ENCODE data around the gene MUC7.

Gene MUC7

GRCh38 chr4:70515367-70516250 is 43.6 kb downstream of the MUC7 start:
- Histone ChIP-seq H3K56ac (ENCODE audit: low read length) (no peak overlapping the region), H3K4me2 (ENCODE audit: low read length) (no peak overlapping the region), H2BK15ac (replicated peaks; ENCODE audit: low read depth) (no peak overlapping the region), H3K27me3 (ENCODE audit: insufficient read depth, low read length, poor library complexity) (no peaks in the 10 kb centered on the region), H3K4me3 (ENCODE audit: low read length) (no peak overlapping the region), H3K9ac (ENCODE audit: low read length) (no peak overlapping the region), H2BK120ac (ENCODE audit: low read depth, low read length) (no peak overlapping the region), H3K79me1 (ENCODE audit: low read length) (no peaks in the 10 kb centered on the region), H3K27ac (ENCODE audit: low read depth, low read length) (no peak overlapping the region), H2AK5ac (ENCODE audit: low read length) (no peak overlapping the region), H3K23ac (ENCODE audit: low read length) (no peak overlapping the region), H3K4ac (ENCODE audit: low read depth, low read length) (no peak overlapping the region), H3K4me1 (ENCODE audit: control insufficient read depth, low read depth, low read length) (no peaks in the 10 kb centered on the region), H4K8ac (ENCODE audit: low read depth, low read length) (no peak overlapping the region), H3K36me3 (ENCODE audit: control insufficient read depth, insufficient read depth, low read length) (no peaks in the 10 kb centered on the region), H4K5ac (ENCODE audit: low read length) (no peak overlapping the region), H3K18ac (ENCODE audit: low read length) (no peak overlapping the region), H2BK5ac (ENCODE audit: low read length) (no peak overlapping the region), H3K79me2 (ENCODE audit: control insufficient read depth, insufficient read depth, low read length) (no peaks in the 10 kb centered on the region)
- DNase-seq: no peak
- WGBS (ENCODE audit: extremely low coverage, insufficient coverage, low lambda C conversion rate): no CpG with 5 or more reads among the region's 4 CpGs

GRCh38 chr4:70518269-70518668 is 46.3 kb downstream of the MUC7 start, which contains the start of gene AMTN:
Gene AMTN, plus strand, starts transcription at chr4:70518569. Its CDS starts 209 bp downstream, at chr4:70518778.
- H2BK120ac ChIP-seq (ENCODE audit: low read depth, low read length): no peak within 1 kb of the TSS
- no peak within 1 kb of the TSS for H2BK5ac ChIP-seq (ENCODE audit: low read length)
- no peaks in the 10 kb centered on the region for H3K4me1 ChIP-seq (ENCODE audit: control insufficient read depth, low read depth, low read length)
- H3K9ac ChIP-seq (ENCODE audit: low read length): no peak within 1 kb of the TSS
- no CpG with 5 or more reads among the region's 2 CpGs for WGBS (ENCODE audit: extremely low coverage, insufficient coverage, low lambda C conversion rate)
- no peak within 1 kb of the TSS for H3K18ac ChIP-seq (ENCODE audit: low read length)
- no peak within 1 kb of the TSS for H2BK15ac ChIP-seq (replicated peaks; ENCODE audit: low read depth)
- no peak within 1 kb of the TSS for H3K4ac ChIP-seq (ENCODE audit: low read depth, low read length)
- no peak within 1 kb of the TSS for H2AK5ac ChIP-seq (ENCODE audit: low read length)
- no peak for DNase-seq
- no peaks in the 10 kb centered on the region for H3K27me3 ChIP-seq (ENCODE audit: insufficient read depth, low read length, poor library complexity)
- no peak within 1 kb of the TSS for H4K8ac ChIP-seq (ENCODE audit: low read depth, low read length)
- no peak within 1 kb of the TSS for H3K4me3 ChIP-seq (ENCODE audit: low read length)
- no peak within 1 kb of the TSS for H4K5ac ChIP-seq (ENCODE audit: low read length)
- no peak within 1 kb of the TSS for H3K4me2 ChIP-seq (ENCODE audit: low read length)
- H3K56ac ChIP-seq (ENCODE audit: low read length): no peak within 1 kb of the TSS
- H3K23ac ChIP-seq (ENCODE audit: low read length): no peak within 1 kb of the TSS
- H3K79me2 ChIP-seq (ENCODE audit: control insufficient read depth, insufficient read depth, low read length): no peaks in the 10 kb centered on the region
- no peaks in the 10 kb centered on the region for H3K79me1 ChIP-seq (ENCODE audit: low read length)
- no peaks in the 10 kb centered on the region for H3K36me3 ChIP-seq (ENCODE audit: control insufficient read depth, insufficient read depth, low read length)
- no peak within 1 kb of the TSS for H3K27ac ChIP-seq (ENCODE audit: low read depth, low read length)

GRCh38 chr4:70518716-70519115 is 46.7 kb downstream of the MUC7 start:
- Histone ChIP-seq H3K23ac (ENCODE audit: low read length) (no peak overlapping the region), H3K27me3 (ENCODE audit: insufficient read depth, low read length, poor library complexity) (no peaks in the 10 kb centered on the region), H3K79me2 (ENCODE audit: control insufficient read depth, insufficient read depth, low read length) (no peaks in the 10 kb centered on the region), H2BK5ac (ENCODE audit: low read length) (no peak overlapping the region), H2BK120ac (ENCODE audit: low read depth, low read length) (no peak overlapping the region), H3K4me1 (ENCODE audit: control insufficient read depth, low read depth, low read length) (no peaks in the 10 kb centered on the region), H3K4me3 (ENCODE audit: low read length) (no peak overlapping the region), H3K36me3 (ENCODE audit: control insufficient read depth, insufficient read depth, low read length) (no peaks in the 10 kb centered on the region), H4K8ac (ENCODE audit: low read depth, low read length) (no peak overlapping the region), H3K56ac (ENCODE audit: low read length) (no peak overlapping the region), H3K27ac (ENCODE audit: low read depth, low read length) (no peak overlapping the region), H3K18ac (ENCODE audit: low read length) (no peak overlapping the region), H3K4me2 (ENCODE audit: low read length) (no peak overlapping the region), H4K5ac (ENCODE audit: low read length) (no peak overlapping the region), H2AK5ac (ENCODE audit: low read length) (no peak overlapping the region), H3K4ac (ENCODE audit: low read depth, low read length) (no peak overlapping the region), H3K9ac (ENCODE audit: low read length) (no peak overlapping the region), H3K79me1 (ENCODE audit: low read length) (no peaks in the 10 kb centered on the region), H2BK15ac (replicated peaks; ENCODE audit: low read depth) (no peak overlapping the region)
- no peak for DNase-seq
- WGBS (ENCODE audit: extremely low coverage, insufficient coverage, low lambda C conversion rate): no CpG with 5 or more reads among the region's 3 CpGs

GRCh38 chr4:70522626-70523025 is 50.6 kb downstream of the MUC7 start:
- H4K5ac ChIP-seq (ENCODE audit: low read length): no peak overlapping the region
- no peaks in the 10 kb centered on the region for H3K27me3 ChIP-seq (ENCODE audit: insufficient read depth, low read length, poor library complexity)
- H3K9ac ChIP-seq (ENCODE audit: low read length): no peak overlapping the region
- H3K4me2 ChIP-seq (ENCODE audit: low read length): no peak overlapping the region
- H3K36me3 ChIP-seq (ENCODE audit: control insufficient read depth, insufficient read depth, low read length): no peaks in the 10 kb centered on the region
- no peak overlapping the region for H3K23ac ChIP-seq (ENCODE audit: low read length)
- H3K79me2 ChIP-seq (ENCODE audit: control insufficient read depth, insufficient read depth, low read length): no peaks in the 10 kb centered on the region
- H3K4me3 ChIP-seq (ENCODE audit: low read length): no peak overlapping the region
- H2BK5ac ChIP-seq (ENCODE audit: low read length): no peak overlapping the region
- no peak for DNase-seq
- H3K79me1 ChIP-seq (ENCODE audit: low read length): no peaks in the 10 kb centered on the region
- no peak overlapping the region for H2AK5ac ChIP-seq (ENCODE audit: low read length)
- no peak overlapping the region for H4K8ac ChIP-seq (ENCODE audit: low read depth, low read length)
- WGBS (ENCODE audit: extremely low coverage, insufficient coverage, low lambda C conversion rate): no CpG with 5 or more reads among the region's 7 CpGs
- H3K27ac ChIP-seq (ENCODE audit: low read depth, low read length): no peak overlapping the region
- no peak overlapping the region for H3K56ac ChIP-seq (ENCODE audit: low read length)
- H3K4ac ChIP-seq (ENCODE audit: low read depth, low read length): no peak overlapping the region
- H3K18ac ChIP-seq (ENCODE audit: low read length): no peak overlapping the region
- H2BK120ac ChIP-seq (ENCODE audit: low read depth, low read length): no peak overlapping the region
- H2BK15ac ChIP-seq (replicated peaks; ENCODE audit: low read depth): no peak overlapping the region
- H3K4me1 ChIP-seq (ENCODE audit: control insufficient read depth, low read depth, low read length): no peaks in the 10 kb centered on the region

- no peak overlapping the region for H3K4ac ChIP-seq (ENCODE audit: low read depth, low read length)
- H3K18ac ChIP-seq (ENCODE audit: low read length): no peak overlapping the region
- no peaks in the 10 kb centered on the region for H3K36me3 ChIP-seq (ENCODE audit: control insufficient read depth, insufficient read depth, low read length)
- no peaks in the 10 kb centered on the region for H3K79me1 ChIP-seq (ENCODE audit: low read length)
- H2AK5ac ChIP-seq (ENCODE audit: low read length): no peak overlapping the region
- no peak overlapping the region for H3K27ac ChIP-seq (ENCODE audit: low read depth, low read length)
- no peak overlapping the region for H3K9ac ChIP-seq (ENCODE audit: low read length)
- H3K23ac ChIP-seq (ENCODE audit: low read length): no peak overlapping the region
- no peak overlapping the region for H4K8ac ChIP-seq (ENCODE audit: low read depth, low read length)
- no peak overlapping the region for H4K5ac ChIP-seq (ENCODE audit: low read length)
- H3K27me3 ChIP-seq (ENCODE audit: insufficient read depth, low read length, poor library complexity): no peaks in the 10 kb centered on the region
- H2BK5ac ChIP-seq (ENCODE audit: low read length): no peak overlapping the region
- no peak overlapping the region for H2BK120ac ChIP-seq (ENCODE audit: low read depth, low read length)
- no peak for DNase-seq
- no peaks in the 10 kb centered on the region for H3K79me2 ChIP-seq (ENCODE audit: control insufficient read depth, insufficient read depth, low read length)
- no peaks in the 10 kb centered on the region for H3K4me1 ChIP-seq (ENCODE audit: control insufficient read depth, low read depth, low read length)
- no CpG with 5 or more reads among the region's 5 CpGs for WGBS (ENCODE audit: extremely low coverage, insufficient coverage, low lambda C conversion rate)
- no peak overlapping the region for H3K4me2 ChIP-seq (ENCODE audit: low read length)
- no peak overlapping the region for H3K4me3 ChIP-seq (ENCODE audit: low read length)
- no peak overlapping the region for H2BK15ac ChIP-seq (replicated peaks; ENCODE audit: low read depth)
- H3K56ac ChIP-seq (ENCODE audit: low read length): no peak overlapping the region
These were observed 59.0 kb downstream of the MUC7 start for GRCh38 chr4:70530997-70531396.

- Histone ChIP-seq H3K4me2 (ENCODE audit: low read length) (no peak overlapping the region), H4K8ac (ENCODE audit: low read depth, low read length) (no peak overlapping the region), H3K79me1 (ENCODE audit: low read length) (no peaks in the 10 kb centered on the region), H3K36me3 (ENCODE audit: control insufficient read depth, insufficient read depth, low read length) (no peaks in the 10 kb centered on the region), H2AK5ac (ENCODE audit: low read length) (no peak overlapping the region), H3K18ac (ENCODE audit: low read length) (no peak overlapping the region), H3K9ac (ENCODE audit: low read length) (no peak overlapping the region), H3K4me1 (ENCODE audit: control insufficient read depth, low read depth, low read length) (no peaks in the 10 kb centered on the region), H2BK5ac (ENCODE audit: low read length) (no peak overlapping the region), H3K79me2 (ENCODE audit: control insufficient read depth, insufficient read depth, low read length) (no peaks in the 10 kb centered on the region), H3K27ac (ENCODE audit: low read depth, low read length) (no peak overlapping the region), H2BK15ac (replicated peaks; ENCODE audit: low read depth) (no peak overlapping the region), H3K56ac (ENCODE audit: low read length) (no peak overlapping the region), H2BK120ac (ENCODE audit: low read depth, low read length) (no peak overlapping the region), H4K5ac (ENCODE audit: low read length) (no peak overlapping the region), H3K4me3 (ENCODE audit: low read length) (no peak overlapping the region), H3K23ac (ENCODE audit: low read length) (no peak overlapping the region), H3K27me3 (ENCODE audit: insufficient read depth, low read length, poor library complexity) (no peaks in the 10 kb centered on the region), H3K4ac (ENCODE audit: low read depth, low read length) (no peak overlapping the region)
- no CpG with 5 or more reads among the region's 2 CpGs for WGBS (ENCODE audit: extremely low coverage, insufficient coverage, low lambda C conversion rate)
- peak; percentile 42 for DNase-seq
These were observed 60.0 kb downstream of the MUC7 start for GRCh38 chr4:70531981-70532380.
